GM23248 (cell line): Measurements from ENCODE around the gene LAIR2. TPM values are rescaled to one million over a fixed set of nuclear protein-coding genes. Genes with fewer than 3 reads are reported as not detected.
A peak's percentile ranks its signal among the peaks of the same experiment; 100 is the strongest.

Experiments
- DNase-seq: peaks from one replicate; pipeline ENCODE4 v3.0.0-alpha.2; 2015
- H2AFZ ChIP-seq: fragments of 200-600 bp; sonication (generic); 2 replicates; pipeline ENCODE4 v1.6.1; 2016; ENCODE audit warnings: antibody characterized with exemption
- H3F3A ChIP-seq: fragments of 200-600 bp; sonication (generic); 2 replicates; pipeline ENCODE4 v1.6.1; 2016; ENCODE audit warnings: mild to moderate bottlenecking, antibody characterized with exemption, mixed run types; ENCODE audit not compliant: insufficient read depth
- H3K27ac ChIP-seq: fragments of 200-600 bp; sonication (generic); 2 replicates; pipeline ENCODE4 v1.5.1; 2016; ENCODE audit warnings: mild to moderate bottlenecking
- H3K27me3 ChIP-seq: fragments of 200-600 bp; sonication (generic); replicated peaks from 2 replicates; pipeline ENCODE4 v1.6.1; 2016; ENCODE audit warnings: mild to moderate bottlenecking; ENCODE audit not compliant: insufficient read depth
- H3K36me3 ChIP-seq: fragments of 200-600 bp; sonication (generic); 2 replicates; pipeline ENCODE4 v1.6.1; 2016; ENCODE audit warnings: low read depth, mild to moderate bottlenecking
- H3K4me1 ChIP-seq: fragments of 200-600 bp; sonication (generic); 2 replicates; pipeline ENCODE4 v1.6.1; 2016; ENCODE audit warnings: mild to moderate bottlenecking; ENCODE audit not compliant: insufficient read depth
- H3K4me2 ChIP-seq: fragments of 200-600 bp; sonication (generic); one replicate; pipeline ENCODE4 v1.6.1; 2016; ENCODE audit warnings: mild to moderate bottlenecking; ENCODE audit not compliant: unreplicated experiment
- H3K4me3 ChIP-seq: fragments of 200-600 bp; sonication (generic); 2 replicates; pipeline ENCODE4 v1.5.1; 2016; ENCODE audit warnings: mild to moderate bottlenecking
- H3K79me2 ChIP-seq: fragments of 200-600 bp; sonication (generic); 2 replicates; pipeline ENCODE4 v1.6.1; 2016; ENCODE audit warnings: mild to moderate bottlenecking; ENCODE audit not compliant: insufficient read depth
- H3K9ac ChIP-seq: fragments of 200-600 bp; sonication (generic); 2 replicates; pipeline ENCODE4 v1.6.1; 2016; ENCODE audit warnings: mild to moderate bottlenecking
- H3K9me2 ChIP-seq: fragments of 200-600 bp; sonication (generic); 2 replicates; pipeline ENCODE4 v1.6.1; 2016; ENCODE audit warnings: mixed run types, mild to moderate bottlenecking, moderate library complexity; ENCODE audit not compliant: insufficient read depth
- H3K9me3 ChIP-seq: fragments of 200-600 bp; sonication (generic); one replicate; pipeline ENCODE4 v1.6.1; 2017; ENCODE audit warnings: low read depth
- H4K20me1 ChIP-seq: fragments of 200-600 bp; sonication (generic); 2 replicates; pipeline ENCODE4 v1.6.0; 2016; ENCODE audit not compliant: insufficient read depth
- EZH2 ChIP-seq: fragments of 200-600 bp; sonication (generic); IDR thresholded peaks from 2 replicates; pipeline ENCODE4 v1.6.1; 2018; ENCODE audit warnings: antibody characterized with exemption, mild to moderate bottlenecking; ENCODE audit not compliant: insufficient read depth, poor library complexity, severe bottlenecking
- EZH2phosphoT487 ChIP-seq: fragments of 200-600 bp; sonication (generic); IDR thresholded peaks from 2 replicates; pipeline ENCODE4 v1.6.1; 2018; ENCODE audit warnings: antibody characterized with exemption, moderate library complexity, mild to moderate bottlenecking, low read depth; ENCODE audit not compliant: insufficient read depth
- WGBS, 2 experiments: methylation state at CpG; one replicate each; pipeline ENCODE4 v1.1.6; 2015 to 2017; ENCODE audit warnings: low lambda C conversion rate in 2 of 2, low coverage in 1 of 2; ENCODE audit errors: missing lambda C conversion rate in 2 of 2; 5-methylcytosine and 5-hydroxymethylcytosine counted together
- in situ Hi-C: fragments of 300-500 bp; cut with MboI; formaldehyde crosslinking; loops from 2 replicates; pipeline ENCODE4 v1.15.0; 2020
- polyA plus RNA-seq: library from polyadenylated mRNA; unstranded; fragments of >200 nt; fragmentation: Nextera tagmentation; extraction: Ambion mirVana; gene quantifications from 2 replicates; pipeline ENCODE4 v1.2.1, GENCODE V29; 2016
- total RNA-seq: library from RNA; depleted of rRNA; stranded (reverse); fragments of >200 nt; shearing (Covaris generic); gene quantifications from 2 replicates; pipeline ENCODE4 v1.2.3, GENCODE V29; 2014

Gene LAIR2
- total and polyA plus RNA-seq, 2 experiments from 2014 or later: not detected

GRCh38 chr19:54458648-54459281 is 43.9 kb upstream of the LAIR2 start:
- Histone ChIP-seq H3K9ac (no peak overlapping the region), H3K27me3 (no peaks in the 10 kb centered on the region), H3K4me2 (no peak overlapping the region), H3K9me2 (no peaks in the 10 kb centered on the region), H3K4me3 (no peak overlapping the region), H3K9me3 (no peaks in the 10 kb centered on the region), H3K4me1 (peaks cover 8% of the 10 kb centered on the region), H3F3A (peaks cover 15% of the 10 kb centered on the region; the same call in 1 of the 2 replicates), H3K79me2 (peaks cover 86% of the 10 kb centered on the region), H2AFZ (no peak overlapping the region), H3K27ac (no peak overlapping the region), H4K20me1 (no peaks in the 10 kb centered on the region), H3K36me3 (peaks cover 33% of the 10 kb centered on the region; the same call in 1 of the 2 replicates)
- in situ Hi-C loops: loop anchor here (25.0 kb wide), 1 partner anchor 1204 kb away; the partner anchor contains the start of gene U2AF2
- DNase-seq: no peak
- TF ChIP-seq EZH2phosphoT487 (no peak), EZH2 (no peak)
- WGBS, 2 experiments: 88 to 92% methylated on average over 11 of the region's 11 CpGs

GRCh38 chr19:54459282-54460229 is 43.1 kb upstream of the LAIR2 start:
- 67 to 74% methylated on average over 15 to 16 of the region's 16 CpGs for WGBS, 2 experiments
- H3K9ac ChIP-seq: no peak overlapping the region
- in situ Hi-C loops: loop anchor here (25.0 kb wide), 1 partner anchor 1203 kb away; the partner anchor contains the start of gene U2AF2

GRCh38 chr19:54460230-54461005 is 42.2 kb upstream of the LAIR2 start:
- Histone ChIP-seq H3F3A (peaks cover 15% of the 10 kb centered on the region; the same call in 1 of the 2 replicates), H3K9ac (no peak overlapping the region), H3K27ac (0 out of 2 replicates have a peak overlapping the region, but pooled peaks have one; percentile 25), H4K20me1 (no peaks in the 10 kb centered on the region), H2AFZ (no peak overlapping the region), H3K79me2 (peaks cover 70% of the 10 kb centered on the region), H3K9me2 (no peaks in the 10 kb centered on the region), H3K4me3 (no peak overlapping the region), H3K36me3 (peaks cover 23% of the 10 kb centered on the region; the same call in 1 of the 2 replicates), H3K9me3 (no peaks in the 10 kb centered on the region), H3K27me3 (no peaks in the 10 kb centered on the region), H3K4me2 (no peak overlapping the region), H3K4me1 (peaks cover 8% of the 10 kb centered on the region)
- in situ Hi-C loops: loop anchor here (25.0 kb wide), 1 partner anchor 1202 kb away; the partner anchor contains the start of gene U2AF2
- DNase-seq: no peak
- 81 to 86% methylated on average over 19 to 36 of the region's 39 CpGs for WGBS, 2 experiments
- no peak for TF ChIP-seq EZH2phosphoT487
- no peak for TF ChIP-seq EZH2

More at GRCh38 chr19:54459282-54460229, 43.1 kb upstream of the LAIR2 start:
- Histone ChIP-seq H3K4me1 (peaks cover 8% of the 10 kb centered on the region), H3K27ac (peak overlapping the region; percentile 25; the same call in 1 of the 2 replicates), H3K4me3 (no peak overlapping the region), H3K27me3 (no peaks in the 10 kb centered on the region), H3K36me3 (peaks cover 29% of the 10 kb centered on the region; the same call in 1 of the 2 replicates), H3F3A (peaks cover 15% of the 10 kb centered on the region; the same call in 1 of the 2 replicates), H2AFZ (no peak overlapping the region), H3K9me3 (no peaks in the 10 kb centered on the region), H3K9me2 (no peaks in the 10 kb centered on the region), H3K79me2 (peaks cover 78% of the 10 kb centered on the region), H4K20me1 (no peaks in the 10 kb centered on the region), H3K4me2 (no peak overlapping the region)
- peak; percentile 50 for DNase-seq
- TF ChIP-seq EZH2 (no peak), EZH2phosphoT487 (no peak)
